K562 (cell line): ENCODE results near the gene ZNF692. TPM values are rescaled to one million over a fixed set of nuclear protein-coding genes. Genes with fewer than 3 reads are reported as not detected.

ENCODE experiments used
- ARID1B ChIP-seq: fragments of 450-650 bp; IDR thresholded peaks from 2 replicates; pipeline ENCODE4 v1.6.1; 2016; ENCODE audit warnings: antibody characterized with exemption, mild to moderate bottlenecking, inconsistent platforms
- ZNF318 ChIP-seq, 2 experiments: fragments of 450-650 bp; IDR thresholded peaks; 2 replicates each; pipeline ENCODE4 v1.6.1; 2016; ENCODE audit warnings: mild to moderate bottlenecking in 2 of 2, borderline replicate concordance in 1 of 2, low read depth in 1 of 2, moderate library complexity in 1 of 2
- ZNF407 ChIP-seq: fragments of 450-650 bp; IDR thresholded peaks from 2 replicates; pipeline ENCODE4 v1.6.1; 2016; ENCODE audit warnings: low read depth
- ZNF584 ChIP-seq: fragments of 200-800 bp; sonication (Bioruptor generic); IDR thresholded peaks from 2 replicates; pipeline ENCODE4 v1.6.1; 2016; ENCODE audit warnings: low read depth, mild to moderate bottlenecking, missing genetic modification characterization, missing compliant biosample characterization
- polyA plus RNA-seq, 8 experiments: library from polyadenylated mRNA; depleted of rRNA in 4 of 8; stranded (reverse) in 5 of 8; unstranded in 3 of 8; fragments of >200 nt; fragmentation: Nextera tagmentation in 2 of 8; fragmentation: Illumina TruSeq in 1 of 8; extraction: Ambion mirVana in 2 of 8; extraction: Trizol in 1 of 8; gene quantifications; 2 replicates each; pipeline versions ENCODE4 v1.2.1 to v1.2.3, GENCODE V29; 2011 to 2014; ENCODE audit warnings: inconsistent platforms in 1 of 8, missing spikeins in 1 of 8
- total RNA-seq, 7 experiments: library from RNA; depleted of rRNA in 6 of 7; stranded (reverse); fragments of >200 nt in 6 of 7; fragmentation: Illumina TruSeq in 2 of 7; extraction: Trizol in 2 of 7; gene quantifications; 2 replicates each; pipeline versions ENCODE4 v1.2.1 to v1.2.3, GENCODE V29; 2011 to 2021; ENCODE audit warnings: low replicate concordance in 1 of 7

Gene ZNF692
- total and polyA plus RNA-seq, 9 of the 15 experiments (the other 6 are each of a cell fraction or from before 2014, with no cell fraction given), result 8.4 to 143 (median 55.9) TPM

GRCh38 chr1:248873993-248874533, 15.2 kb upstream of the ZNF692 start (continued):
- TF ChIP-seq ZNF318 (IDR thresholded peaks at IDR 0.05; ENCODE audit: borderline replicate concordance in 1 of 2, low read depth in 1 of 2) (peak in 1 of 2 experiments; percentile 23; a peak in 1 of 4 replicates), ARID1B (no peak), ZNF584 (CRISPR knock-in tag) (0 out of 2 replicates have a peak, but pooled peaks have one; percentile 46), ZNF407 (peak; percentile 63)
